Stimulated activated naive CD8-positive, alpha-beta T cell treated with anti-CD3 and anti-CD28 coated beads, Interleukin-15, Interleukin-2, amounts not matched to agents 100 U/mL and 50 U/mL, for 24 hours (primary cell): Measurements from ENCODE around the gene CACNA2D2.

Experiments used
- ATAC-seq: fragments of 150-1000 bp; cut with Tn5 transposase; one replicate; pipeline ENCODE4 v1.10.0; 2021
- DNase-seq: peaks from one replicate; pipeline ENCODE4 v3.0.0; 2021

The CACNA2D2 gene

DNA sequence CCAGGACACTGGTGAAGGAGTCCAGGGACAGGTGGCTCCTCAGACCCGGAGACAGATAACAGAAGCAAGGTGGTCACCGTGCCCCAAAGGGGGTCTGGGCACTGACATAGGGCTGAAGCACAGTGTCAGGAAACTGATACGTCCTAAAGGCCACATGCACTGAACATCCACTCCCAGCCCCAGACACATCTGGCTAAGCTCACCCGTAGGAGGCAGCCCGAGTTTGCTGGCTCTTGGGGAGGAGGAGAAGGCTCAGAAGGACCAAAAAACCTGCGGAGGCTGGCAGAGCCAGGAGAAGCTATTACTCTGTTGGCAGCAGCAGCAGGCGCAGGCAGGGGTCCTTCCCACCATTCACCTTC lies 1.2 kb downstream of the CACNA2D2 start:
- ATAC-seq: no peak
- no peak for DNase-seq

DNA sequence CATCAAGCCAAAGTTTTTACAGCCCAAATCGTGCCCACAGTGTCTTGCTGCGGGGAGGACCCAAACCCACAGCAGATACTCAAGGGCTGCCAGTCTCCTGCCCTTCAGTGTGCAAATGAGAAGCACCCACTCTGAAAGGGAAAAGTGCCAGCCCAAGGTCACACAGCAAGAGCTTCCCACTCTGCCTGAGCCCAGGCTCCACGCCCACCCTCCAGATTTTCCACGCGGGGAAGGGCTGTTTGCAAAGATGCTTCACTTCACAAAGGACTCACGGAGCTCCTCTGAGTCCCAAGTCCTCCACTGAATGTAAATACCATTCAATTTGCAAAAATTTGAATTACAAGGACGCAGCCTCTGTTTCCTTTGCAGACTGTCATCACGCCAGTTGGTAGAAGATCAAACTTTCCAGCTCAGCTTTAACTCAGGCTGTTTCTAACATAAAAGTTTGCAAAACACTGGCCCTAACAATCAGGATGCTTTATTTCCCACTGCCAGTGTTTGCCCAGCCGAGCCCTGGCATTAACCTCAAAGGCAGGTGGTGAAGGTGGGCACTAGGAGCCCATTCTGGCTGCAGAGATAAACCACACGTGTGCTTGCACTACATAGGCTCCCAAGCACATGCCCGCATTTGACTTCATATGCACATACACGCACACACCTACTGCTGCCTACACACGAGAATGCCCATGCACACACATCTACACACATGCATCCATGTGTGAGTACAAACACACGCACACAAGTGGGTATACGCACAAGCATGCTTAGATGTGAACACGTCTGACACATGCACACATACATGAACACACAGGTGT lies 7.6 kb downstream of the CACNA2D2 start:
- ATAC-seq: no peak
- DNase-seq: no peak

DNA sequence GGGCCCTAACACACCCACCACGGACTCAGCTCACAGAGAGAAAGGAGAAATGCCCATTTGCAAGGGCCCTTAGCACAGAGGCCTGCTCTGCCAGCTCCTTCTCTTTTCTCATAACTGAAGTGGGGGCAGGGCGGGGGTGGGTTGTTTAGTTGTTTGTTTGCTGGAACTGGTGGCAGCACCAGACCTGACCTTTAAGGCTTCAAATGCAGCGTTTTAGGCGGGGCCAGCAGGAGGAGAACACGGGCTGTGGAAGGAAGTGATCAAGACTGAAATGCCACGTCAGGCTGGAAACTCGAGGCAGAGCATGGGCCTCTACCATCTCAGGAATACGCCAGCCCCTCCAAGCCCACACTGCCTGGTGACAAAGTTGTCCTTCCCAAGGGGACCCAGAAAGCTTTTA lies 9.3 kb downstream of the CACNA2D2 start:
- no peak for DNase-seq
- no peak for ATAC-seq

DNA sequence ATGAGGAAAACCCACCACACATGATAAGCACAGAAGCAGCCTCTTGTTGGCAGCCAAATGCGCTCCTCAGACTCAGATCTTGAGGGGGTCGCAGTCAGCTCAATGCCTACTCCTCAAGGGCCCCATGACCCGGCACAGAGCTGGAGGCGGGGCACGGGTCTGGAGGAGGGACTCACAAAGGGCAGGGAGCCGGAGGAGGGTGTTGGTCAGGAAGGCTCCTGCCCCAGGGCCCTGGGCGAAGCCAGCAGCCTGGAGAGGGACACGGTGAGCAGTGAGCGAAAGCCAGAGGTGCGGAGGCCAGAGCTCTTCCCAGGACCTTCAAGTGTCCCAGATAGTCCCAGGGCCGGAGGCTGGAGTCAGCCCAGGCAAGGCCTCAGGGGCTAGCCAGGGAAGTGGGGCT lies 9.8 kb downstream of the CACNA2D2 start:
- DNase-seq (no peak), ATAC-seq (no peak)

DNA sequence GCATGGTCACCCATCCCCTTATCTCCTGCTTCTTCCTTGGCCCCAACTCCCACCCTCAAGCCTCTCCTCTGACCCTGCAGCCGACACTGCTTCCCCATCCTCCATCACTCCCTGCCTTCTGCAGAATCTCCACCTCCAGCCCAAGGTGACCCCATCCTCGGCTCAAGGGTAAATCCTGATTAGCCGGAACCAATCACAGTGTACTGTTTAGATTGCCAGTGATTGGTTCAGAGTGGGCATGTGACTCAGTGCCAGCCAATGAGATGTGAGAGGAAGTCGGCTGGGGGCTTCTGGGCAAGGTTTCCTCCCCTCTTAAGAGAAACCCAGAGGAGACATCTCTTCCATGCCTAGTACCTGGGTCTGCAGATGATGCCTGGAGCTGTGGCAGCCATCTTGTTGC lies 10.3 kb downstream of the CACNA2D2 start:
- no peak for DNase-seq
- ATAC-seq: no peak

DNA sequence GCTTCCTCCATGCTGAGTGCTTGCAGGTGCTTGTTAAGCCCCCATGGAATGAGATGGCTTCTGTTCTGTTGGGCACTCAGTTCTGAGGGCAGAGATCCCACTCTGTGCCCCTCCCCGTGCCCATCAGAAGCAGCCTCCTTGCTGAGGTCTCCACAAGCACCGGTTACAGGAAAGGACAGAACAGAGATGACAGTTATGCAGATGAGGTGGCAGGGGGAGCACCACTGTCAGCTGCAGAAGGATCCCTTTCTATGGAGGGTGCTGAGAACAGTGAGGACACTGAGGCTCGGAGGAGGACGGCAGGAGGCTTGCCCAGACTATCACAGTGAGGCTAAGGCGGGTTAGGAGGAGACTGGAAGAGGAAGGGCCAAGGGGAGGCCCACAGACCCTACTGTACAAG lies 12.4 kb downstream of the CACNA2D2 start:
- no peak for ATAC-seq
- DNase-seq: no peak

DNA sequence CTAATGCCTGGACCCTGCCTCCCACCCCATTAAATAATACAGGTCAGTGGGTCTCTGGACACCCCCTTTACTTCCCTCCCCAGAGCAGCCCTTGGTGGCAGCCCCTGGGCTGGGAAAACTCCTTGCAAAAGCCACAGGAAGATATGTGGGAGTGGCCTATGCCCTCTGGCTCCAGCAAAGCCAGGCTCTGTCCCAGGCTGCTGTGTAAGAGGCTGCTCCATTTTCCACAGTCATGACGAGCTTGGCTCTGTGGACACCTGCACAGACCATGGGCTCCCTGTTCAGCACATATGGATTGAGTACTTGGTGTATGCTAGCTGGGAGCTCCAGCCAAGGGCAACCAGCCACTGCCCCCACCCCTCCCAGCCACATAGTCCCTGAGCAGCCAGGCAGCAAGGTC lies 13.0 kb downstream of the CACNA2D2 start:
- no peak for ATAC-seq
- DNase-seq: no peak

DNA sequence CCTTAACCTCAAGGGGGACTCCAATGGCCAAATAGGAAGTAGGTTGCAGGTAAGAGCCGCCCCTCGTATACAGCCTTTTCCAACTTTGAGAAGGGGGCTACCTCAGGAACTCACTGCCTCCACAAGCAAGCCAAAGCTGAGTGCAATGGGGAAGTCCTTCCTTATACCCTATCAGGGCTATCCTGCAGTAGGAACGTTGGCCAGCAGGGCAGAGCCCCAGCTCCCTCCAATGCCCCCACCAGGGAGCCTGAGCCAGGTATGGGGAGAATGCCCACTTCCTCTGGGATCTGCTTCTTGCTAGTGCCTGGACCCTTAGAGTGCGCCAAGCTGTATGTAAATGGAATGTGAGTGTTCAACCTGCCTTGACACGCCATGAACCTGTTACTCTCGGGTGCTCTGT lies 16.3 kb downstream of the CACNA2D2 start:
- no peak for DNase-seq
- ATAC-seq: no peak

DNA sequence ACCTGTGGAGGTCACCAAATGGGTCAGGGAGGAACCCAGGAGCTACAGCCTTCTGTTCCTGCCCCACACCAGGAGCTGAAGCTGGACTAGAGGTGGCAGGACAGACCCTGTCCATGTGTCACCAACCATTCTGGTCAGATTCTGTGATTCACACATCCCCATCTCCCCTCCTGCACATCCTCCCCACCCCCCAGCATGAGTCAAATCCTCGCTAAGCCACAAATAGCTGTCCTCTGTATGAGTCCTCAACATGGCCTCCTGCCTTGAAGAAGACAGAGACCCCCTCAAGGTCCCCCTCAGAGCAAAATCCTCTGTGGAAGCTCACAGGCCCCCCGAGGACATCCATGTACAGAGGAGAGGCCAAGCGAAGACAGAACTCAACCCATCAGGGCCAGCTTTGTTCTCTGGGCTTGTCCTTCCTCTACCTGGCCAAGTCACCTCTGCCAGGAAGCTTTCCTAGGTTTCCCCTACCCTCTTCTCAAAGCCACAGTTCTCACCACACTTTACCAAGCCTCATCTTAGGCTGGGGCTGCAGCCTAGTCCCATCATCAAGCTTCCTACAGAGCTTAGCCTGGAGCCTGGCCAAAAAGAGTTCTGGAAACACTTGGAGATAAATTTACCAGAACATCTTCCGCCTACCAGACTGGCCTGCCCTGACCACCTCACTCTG lies 17.1 kb downstream of the CACNA2D2 start:
- DNase-seq (no peak), ATAC-seq (no peak)

DNA sequence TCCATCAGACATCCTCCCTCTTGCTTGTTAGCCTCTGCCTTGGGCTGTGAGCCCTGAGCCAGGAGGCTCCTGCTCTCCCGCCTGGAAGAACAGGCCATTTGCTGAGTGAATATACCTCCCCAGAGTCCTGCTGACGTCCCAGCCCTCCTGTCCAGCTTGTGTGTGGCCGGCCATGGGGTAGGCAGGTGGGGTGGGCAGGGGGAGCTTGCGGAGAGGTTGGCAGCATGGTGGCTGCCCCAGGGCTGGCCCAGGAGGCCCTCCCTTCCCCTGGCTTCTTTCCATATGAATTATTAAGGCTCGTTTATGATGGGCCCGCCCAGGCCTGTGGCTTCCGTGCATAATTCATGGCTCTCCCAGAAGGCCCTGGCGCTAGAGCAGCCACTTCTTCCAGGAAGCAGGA lies 18.7 kb downstream of the CACNA2D2 start:
- ATAC-seq (no peak), DNase-seq (no peak)

DNA sequence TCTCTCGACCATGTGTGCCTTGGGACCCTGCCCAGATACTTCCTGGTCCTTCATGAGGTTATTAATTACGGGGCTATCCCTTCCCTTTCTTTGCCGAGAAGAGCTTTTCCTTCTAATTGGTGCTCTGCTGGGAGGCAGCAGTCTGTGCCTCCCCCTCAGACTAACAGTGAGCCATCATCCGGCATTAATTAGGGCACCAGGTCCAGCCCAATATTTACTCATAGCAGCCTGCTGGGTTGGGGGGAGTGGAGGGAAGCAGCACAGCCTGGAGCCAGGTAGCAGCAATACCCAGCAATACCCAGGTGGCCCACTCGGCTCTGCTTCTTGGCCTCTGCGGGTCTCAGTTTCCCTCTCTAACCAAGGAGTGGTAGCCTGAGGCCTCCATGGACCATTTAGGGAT lies 20.1 kb downstream of the CACNA2D2 start:
- no peak for DNase-seq
- no peak for ATAC-seq

DNA sequence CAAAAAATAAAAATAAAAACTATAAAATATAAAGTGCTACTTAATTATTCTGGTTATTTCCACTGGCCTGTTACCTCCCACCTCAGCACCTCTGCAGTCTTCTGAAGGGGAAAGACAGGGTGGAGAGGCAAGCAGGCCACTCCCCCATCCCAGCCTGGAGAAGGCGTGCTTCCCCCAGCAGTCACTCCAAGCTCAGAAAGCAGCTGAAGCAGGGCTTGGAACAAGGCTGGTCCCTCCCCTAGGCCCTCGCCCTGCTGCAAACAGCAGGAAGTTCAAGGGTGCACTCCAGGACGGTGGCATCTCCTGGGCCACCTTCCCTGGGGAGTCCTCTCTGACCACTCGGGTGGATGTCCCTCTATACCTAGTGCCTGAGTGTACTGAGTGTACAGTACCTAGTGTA lies 21.4 kb downstream of the CACNA2D2 start:
- ATAC-seq: no peak
- DNase-seq: no peak

DNA sequence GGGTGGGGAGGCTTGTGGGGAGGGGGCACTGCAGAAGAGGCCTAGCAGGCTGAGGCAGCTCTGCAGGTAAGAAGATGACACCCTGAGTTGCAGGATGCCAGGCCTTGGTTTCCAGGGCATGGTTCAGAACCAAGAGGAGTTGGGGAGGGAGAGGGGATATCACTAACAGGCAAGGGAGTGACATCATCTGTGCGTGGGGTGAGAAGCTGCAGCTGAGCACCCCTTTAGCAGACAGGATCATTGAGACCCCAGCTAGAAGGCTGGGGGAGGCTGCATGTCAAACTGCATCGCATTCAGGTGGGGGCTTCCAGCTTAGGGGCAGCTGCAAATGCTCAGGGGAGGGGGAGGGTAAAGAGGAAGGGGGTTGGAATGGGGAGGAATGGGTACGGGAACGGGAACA lies 23.0 kb downstream of the CACNA2D2 start:
- no peak for ATAC-seq

DNA sequence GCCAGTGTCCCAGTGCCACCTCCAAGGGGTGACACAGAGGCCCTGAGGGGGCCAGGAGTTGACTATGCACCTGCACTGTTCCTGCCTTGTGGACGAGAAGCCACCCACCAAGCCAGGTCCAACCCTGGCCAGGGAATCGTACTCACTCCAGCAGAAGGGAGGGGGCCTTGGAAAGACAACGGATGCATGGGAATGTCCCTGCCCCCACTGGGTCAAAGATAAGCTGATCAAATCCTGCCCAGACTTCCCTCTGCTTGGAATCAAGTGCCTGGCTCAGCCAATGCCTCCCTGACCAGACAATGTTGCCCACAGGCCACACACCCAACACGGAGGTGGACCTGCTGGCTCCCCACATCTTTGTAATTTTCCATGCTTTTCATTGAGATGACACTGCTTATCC lies 23.9 kb downstream of the CACNA2D2 start:
- DNase-seq (no peak), ATAC-seq (no peak)

More for the DNA sequence above, 23.0 kb downstream of the CACNA2D2 start:
- DNase-seq: no peak

DNA sequence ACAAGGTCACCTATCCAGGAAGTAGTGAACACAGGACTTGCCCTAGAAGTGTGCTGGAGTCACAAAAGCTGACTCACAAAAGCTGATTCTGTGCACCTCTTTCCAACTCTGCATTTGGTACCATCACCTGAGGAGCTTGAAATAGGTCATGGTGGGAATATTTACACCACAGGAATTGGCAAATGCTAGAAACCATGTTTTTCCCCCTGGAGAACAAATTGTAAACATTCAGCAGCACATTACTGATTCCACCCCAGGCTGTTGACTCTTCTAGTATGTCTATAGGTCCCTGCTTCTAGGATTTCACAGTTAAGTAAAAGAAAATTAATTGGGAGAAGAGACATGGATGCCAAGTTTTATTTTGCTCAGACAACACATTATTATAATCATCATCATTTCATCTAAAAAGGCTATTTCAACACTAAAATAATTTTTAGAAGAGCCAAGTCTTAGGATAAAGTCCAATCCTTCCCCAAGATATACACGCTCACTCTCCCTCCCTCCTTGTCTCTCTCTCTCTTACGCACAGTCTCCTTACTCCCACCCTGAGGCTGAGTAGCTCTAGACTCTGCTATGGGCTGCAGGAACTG lies 24.7 kb downstream of the CACNA2D2 start:
- DNase-seq (no peak), ATAC-seq (no peak)

DNA sequence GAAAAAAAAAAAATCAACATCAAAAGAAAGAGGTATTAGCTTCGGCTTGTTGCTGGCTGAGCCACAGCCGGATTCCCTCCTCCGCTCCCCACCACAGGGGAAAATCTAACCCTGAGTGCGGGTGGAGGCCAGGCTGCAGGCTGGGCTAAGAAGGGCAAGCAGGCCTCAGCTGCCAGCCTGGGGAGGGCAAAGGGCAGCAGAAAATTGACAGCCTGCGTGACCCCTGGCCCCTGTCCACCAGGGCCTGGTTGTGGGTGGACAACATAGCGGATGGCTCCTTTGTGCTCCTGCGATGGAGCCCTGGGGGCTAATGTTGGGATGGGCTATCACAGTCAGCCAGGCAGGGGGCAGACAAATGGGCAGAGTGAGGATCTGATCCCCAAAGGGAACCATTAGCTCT lies 25.4 kb downstream of the CACNA2D2 start:
- no peak for ATAC-seq

DNA sequence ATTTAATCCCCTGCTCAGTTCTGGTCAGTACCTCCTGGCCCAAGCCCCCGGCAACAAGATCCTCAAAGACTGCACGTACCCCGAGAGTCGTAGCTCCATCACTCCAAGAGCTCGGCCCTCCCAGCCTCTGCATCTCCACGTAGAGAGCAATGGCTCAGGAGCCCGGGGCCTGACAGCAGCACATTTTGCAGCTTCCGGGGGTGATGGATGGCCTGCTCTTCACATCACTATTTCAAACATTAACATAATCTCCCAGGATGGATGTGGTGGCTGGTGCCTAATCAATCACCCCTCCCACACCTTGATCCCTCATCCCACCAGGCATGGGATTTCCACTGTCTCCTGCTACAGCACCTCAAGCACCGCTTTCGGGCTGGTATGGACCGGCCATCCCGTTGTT lies 28.1 kb downstream of the CACNA2D2 start:
- ATAC-seq (no peak), DNase-seq (no peak)

More for the DNA sequence above, 25.4 kb downstream of the CACNA2D2 start:
- DNase-seq: no peak

DNA sequence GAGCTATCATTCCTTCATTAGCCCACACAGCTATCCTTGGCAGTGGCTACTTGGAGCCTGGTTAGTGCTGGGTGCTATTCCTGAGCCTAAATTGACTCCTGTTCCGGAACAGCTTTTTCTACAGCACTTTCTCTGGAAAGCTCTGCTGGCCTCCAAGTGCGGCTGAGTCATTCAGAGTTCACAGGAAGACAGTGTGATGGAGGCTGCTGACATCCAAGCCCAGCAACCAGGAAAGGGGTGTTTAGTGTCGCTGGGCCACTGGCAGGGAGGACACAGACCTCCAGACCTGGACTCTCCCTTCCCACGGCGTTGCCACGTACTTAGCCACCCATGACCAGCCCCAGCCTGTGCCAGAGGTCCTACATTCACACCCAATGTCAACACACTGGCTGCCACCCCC lies 28.7 kb downstream of the CACNA2D2 start:
- ATAC-seq: no peak
- no peak for DNase-seq

DNA sequence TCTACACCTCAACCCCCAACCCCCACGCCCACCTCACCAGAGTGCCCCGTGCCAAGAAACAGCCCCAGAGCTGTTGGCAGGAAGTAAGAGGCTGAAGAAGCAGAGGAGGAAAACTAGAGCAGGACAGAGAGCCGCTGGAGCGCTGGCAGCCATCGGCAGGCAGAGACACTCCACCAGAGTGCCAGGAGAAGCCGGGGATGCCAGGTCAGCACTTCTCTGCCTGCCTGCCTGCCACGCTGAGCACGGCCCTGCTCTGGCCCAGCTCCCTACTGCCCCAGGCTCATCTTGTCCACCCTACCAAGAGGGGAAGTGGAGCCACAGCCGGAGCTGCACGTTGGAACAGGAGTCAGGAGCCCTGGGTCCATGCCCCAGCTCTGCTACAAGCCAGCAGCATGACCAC lies 29.7 kb downstream of the CACNA2D2 start:
- ATAC-seq: no peak
- DNase-seq: no peak

DNA sequence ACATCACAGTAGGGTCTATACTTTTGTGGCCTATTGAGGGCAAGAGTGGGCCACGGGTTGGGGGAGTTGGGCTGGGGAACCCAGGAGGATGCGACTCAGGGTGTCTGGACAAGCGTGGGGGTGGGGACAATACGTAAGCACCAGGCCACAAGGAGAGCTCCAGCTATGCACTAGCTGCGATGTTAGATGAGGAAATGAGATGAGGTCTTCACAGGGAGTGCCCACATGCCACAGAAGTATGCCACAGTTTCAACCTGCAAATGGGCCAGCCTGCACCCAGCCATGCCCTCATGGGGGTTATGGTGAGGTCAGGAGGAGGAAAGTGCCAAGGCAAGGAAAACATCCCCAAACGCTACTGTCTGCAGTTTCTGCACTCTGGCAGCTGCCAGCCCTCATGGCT lies 30.5 kb downstream of the CACNA2D2 start:
- peak; percentile 17 for ATAC-seq

DNA sequence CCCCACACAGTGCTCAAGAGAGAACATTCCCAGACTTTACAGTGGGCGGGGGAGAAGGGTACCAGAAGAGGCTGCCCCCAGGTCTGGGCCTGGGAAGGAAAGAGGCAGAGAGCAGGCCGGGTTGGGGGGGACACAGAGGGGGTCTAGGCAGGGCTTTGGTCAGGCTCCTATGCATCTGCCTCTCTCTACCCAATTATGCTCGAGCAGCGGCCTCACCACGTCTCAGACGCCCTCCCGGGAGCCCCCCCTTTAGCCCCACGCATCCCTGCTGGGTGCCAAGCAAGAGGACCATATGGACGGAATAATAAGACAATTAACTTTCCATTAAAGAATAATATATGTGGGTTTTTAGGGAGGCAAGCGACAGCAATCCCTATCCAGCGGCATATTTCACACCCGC lies 32.8 kb downstream of the CACNA2D2 start:
- no peak for ATAC-seq
- no peak for DNase-seq

More for the DNA sequence above, 30.5 kb downstream of the CACNA2D2 start:
- peak; percentile 14 for DNase-seq

DNA sequence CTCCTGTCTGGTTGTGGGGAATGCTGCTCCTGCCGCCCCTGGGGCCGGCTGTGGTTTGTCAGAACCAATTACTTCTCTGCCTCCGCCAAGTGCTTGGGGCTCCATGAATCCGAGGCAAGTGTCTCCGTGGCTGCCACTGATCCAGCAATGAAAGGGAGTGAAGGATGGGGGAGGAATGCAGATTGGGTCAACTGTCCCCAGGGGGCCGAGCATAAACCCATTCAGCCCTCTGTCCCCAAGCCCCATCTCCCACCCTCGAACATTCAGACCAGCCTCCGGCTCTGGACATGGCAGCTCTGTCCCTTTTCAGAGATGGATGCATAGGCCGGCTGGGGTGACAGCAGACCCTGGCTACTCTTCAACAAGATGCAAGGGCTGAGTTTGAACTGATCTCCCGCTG lies 35.5 kb downstream of the CACNA2D2 start:
- ATAC-seq (no peak), DNase-seq (no peak)

DNA sequence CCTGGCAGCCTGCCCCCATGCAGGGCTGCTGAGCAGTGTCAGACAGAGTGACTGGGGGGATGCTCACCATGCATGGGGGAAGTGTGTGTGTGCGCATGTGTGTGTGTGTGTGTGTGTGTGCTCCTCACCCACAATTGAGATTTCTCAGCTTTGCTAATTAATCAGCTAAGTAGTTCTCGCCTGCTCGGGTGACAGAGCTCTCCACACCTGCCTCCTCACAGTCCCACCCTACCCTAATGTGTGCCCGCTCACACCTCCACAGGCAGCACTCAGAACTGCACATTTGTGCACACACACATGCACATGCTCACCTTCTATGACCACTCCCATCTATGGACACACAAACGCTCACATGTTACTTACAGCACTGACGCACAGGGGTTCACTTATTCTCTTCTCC lies 37.3 kb downstream of the CACNA2D2 start:
- ATAC-seq: peak; percentile 15
- DNase-seq: no peak

DNA sequence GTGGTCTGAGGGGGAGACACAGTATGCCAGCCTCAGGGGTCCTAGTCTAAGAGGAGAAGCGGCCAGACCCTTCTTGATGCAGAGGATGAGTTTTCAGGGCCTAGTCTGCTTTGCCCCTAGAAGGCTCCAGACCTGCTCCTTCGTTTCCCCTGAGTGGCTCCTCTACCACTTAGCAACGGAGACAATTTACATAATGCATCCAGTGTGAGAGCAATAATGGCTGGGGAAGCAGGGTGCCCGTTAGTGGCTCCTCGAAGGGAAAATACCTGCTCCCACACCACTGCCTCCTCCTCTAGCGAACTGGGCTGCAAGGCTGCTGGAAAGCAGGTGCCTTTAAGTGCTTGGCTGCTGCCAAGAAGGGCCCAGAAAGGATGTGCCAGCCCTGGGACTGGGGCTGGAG lies 38.9 kb downstream of the CACNA2D2 start:
- ATAC-seq (no peak), DNase-seq (no peak)
